SK-N-MC (cell line): Measurements from ENCODE around the gene LAMC3.

Experiments
- DNase-seq: peaks from one replicate; pipeline ENCODE4 v3.0.0-alpha.2; 2011; ENCODE audit warnings: low read depth, low spot score
- H3K27ac ChIP-seq: fragments of 200-600 bp; sonication (generic); 2 replicates; pipeline ENCODE4 v1.5.1; 2016; ENCODE audit warnings: mixed run types
- H3K36me3 ChIP-seq: fragments of 200-600 bp; sonication (generic); 2 replicates; pipeline ENCODE4 v1.6.1; 2017; ENCODE audit warnings: antibody characterized with exemption, low read length, mixed read lengths; ENCODE audit not compliant: insufficient read depth
- H3K4me3 ChIP-seq: fragments of 200-600 bp; sonication (generic); 2 replicates; pipeline ENCODE4 v1.5.1; 2016
- H3K9ac ChIP-seq: fragments of 200-600 bp; sonication (generic); 2 replicates; pipeline ENCODE4 v1.8.0; 2017; ENCODE audit warnings: mixed run types, mixed read lengths; ENCODE audit not compliant: insufficient read length
- H3K9me3 ChIP-seq: fragments of 200-600 bp; sonication (generic); 2 replicates; pipeline ENCODE4 v1.6.1; 2017; ENCODE audit warnings: low read depth, mild to moderate bottlenecking, antibody characterized with exemption, low read length, moderate library complexity, mixed read lengths
- EZH2 ChIP-seq: fragments of 200-600 bp; sonication (generic); IDR thresholded peaks from one replicate; pipeline ENCODE4 v1.6.1; 2017; ENCODE audit warnings: antibody characterized with exemption
- FOXP2 ChIP-seq: optimal IDR thresholded peaks from 2 replicates; pipeline ENCODE3; 2011; ENCODE audit warnings: mild to moderate bottlenecking, moderate library complexity; ENCODE audit not compliant: insufficient read depth; ENCODE audit errors: extremely low read length, control extremely low read depth
- POLR2AphosphoS5 ChIP-seq: IDR thresholded peaks from 2 replicates; pipeline ENCODE4 v1.6.1; 2012; ENCODE audit warnings: mild to moderate bottlenecking, low read depth, low read length, borderline replicate concordance

LAMC3 gene

GRCh38 chr9:131017067-131017466 lies 8.1 kb downstream of the LAMC3 start:
- Histone ChIP-seq H3K36me3 (no peaks in the 10 kb centered on the region), H3K4me3 (no peak overlapping the region), H3K27ac (no peak overlapping the region), H3K9ac (no peak overlapping the region), H3K9me3 (no peaks in the 10 kb centered on the region)
- TF ChIP-seq FOXP2 (no peak), EZH2 (no peak), POLR2AphosphoS5 (no peak)
- DNase-seq = no peak

GRCh38 chr9:131018621-131019020 lies 9.6 kb downstream of the LAMC3 start:
- Histone ChIP-seq H3K27ac (no peak overlapping the region), H3K9me3 (no peaks in the 10 kb centered on the region), H3K9ac (no peak overlapping the region), H3K36me3 (no peaks in the 10 kb centered on the region), H3K4me3 (no peak overlapping the region)
- TF ChIP-seq EZH2 (no peak), POLR2AphosphoS5 (no peak), FOXP2 (no peak)
- DNase-seq = no peak

- DNase-seq = no peak
- Histone ChIP-seq H3K27ac (no peak overlapping the region), H3K9me3 (no peaks in the 10 kb centered on the region), H3K36me3 (no peaks in the 10 kb centered on the region), H3K9ac (no peak overlapping the region), H3K4me3 (no peak overlapping the region)
- TF ChIP-seq EZH2 = no peak
- TF ChIP-seq POLR2AphosphoS5 = no peak
- TF ChIP-seq FOXP2 = no peak
Measured at GRCh38 chr9:131019388-131020239, 10.6 kb downstream of the LAMC3 start.

GRCh38 chr9:131020388-131020787 lies 11.4 kb downstream of the LAMC3 start:
- Histone ChIP-seq H3K36me3 (no peaks in the 10 kb centered on the region), H3K4me3 (no peak overlapping the region), H3K27ac (no peak overlapping the region), H3K9ac (no peak overlapping the region), H3K9me3 (no peaks in the 10 kb centered on the region)
- no peak for TF ChIP-seq FOXP2
- no peak for TF ChIP-seq POLR2AphosphoS5
- TF ChIP-seq EZH2 = no peak
- DNase-seq = no peak

GRCh38 chr9:131020862-131021261 lies 11.9 kb downstream of the LAMC3 start:
- no peak overlapping the region for H3K4me3 ChIP-seq
- H3K9me3 ChIP-seq = no peaks in the 10 kb centered on the region
- no peak overlapping the region for H3K9ac ChIP-seq
- H3K27ac ChIP-seq = no peak overlapping the region
- TF ChIP-seq EZH2 (no peak), POLR2AphosphoS5 (no peak)
- no peak for DNase-seq
- no peaks in the 10 kb centered on the region for H3K36me3 ChIP-seq

- no peak for TF ChIP-seq EZH2
- no peak for TF ChIP-seq FOXP2
- TF ChIP-seq POLR2AphosphoS5 = no peak
- Histone ChIP-seq H3K36me3 (no peaks in the 10 kb centered on the region), H3K9ac (no peak overlapping the region), H3K27ac (no peak overlapping the region), H3K9me3 (no peaks in the 10 kb centered on the region), H3K4me3 (no peak overlapping the region)
- DNase-seq = no peak
Measured at GRCh38 chr9:131021785-131022184, 12.8 kb downstream of the LAMC3 start.

- H3K9me3 ChIP-seq = no peaks in the 10 kb centered on the region
- H3K4me3 ChIP-seq = no peak overlapping the region
- H3K27ac ChIP-seq = no peak overlapping the region
- no peaks in the 10 kb centered on the region for H3K36me3 ChIP-seq
- no peak for TF ChIP-seq POLR2AphosphoS5
- TF ChIP-seq FOXP2 = no peak
- TF ChIP-seq EZH2 = no peak
- no peak for DNase-seq
- no peak overlapping the region for H3K9ac ChIP-seq
Measured at GRCh38 chr9:131024978-131025868, 16.2 kb downstream of the LAMC3 start.
